ENCODE results near the gene KDM2B.

Gene KDM2B

DNA sequence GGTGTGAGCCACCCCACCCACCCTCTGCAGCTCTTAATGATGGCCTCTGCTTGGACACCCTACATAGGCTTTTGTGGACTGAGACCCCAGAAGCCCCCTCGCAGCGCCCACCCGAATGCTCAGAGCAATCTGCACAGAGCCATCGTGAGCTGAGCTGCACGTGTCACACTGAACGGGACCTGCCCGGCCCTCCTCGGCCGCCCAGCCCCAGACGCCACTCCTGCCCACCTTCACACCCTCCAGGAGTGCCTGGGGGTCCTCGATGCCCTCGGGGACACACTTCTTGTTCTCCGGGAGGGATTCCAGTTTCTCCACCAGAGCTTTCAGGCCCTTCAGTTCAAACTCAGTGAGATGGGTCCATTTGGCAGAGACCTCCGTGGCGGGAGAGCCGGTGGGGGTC lies 71.5 kb downstream of the KDM2B start:
- Histone ChIP-seq H3F3A (ENCODE audit: insufficient read depth, low read length) (no peaks in the 10 kb centered on the region), H3K79me2 (ENCODE audit: low read length) (no peaks in the 10 kb centered on the region), H4K20me1 (ENCODE audit: insufficient read depth, low read length) (no peaks in the 10 kb centered on the region), H3K9ac (ENCODE audit: low read length) (no peak overlapping the region), H3K4me1 (ENCODE audit: low read length) (no peaks in the 10 kb centered on the region), H3K4me3 (ENCODE audit: low read length) (no peak overlapping the region), H3K27ac (ENCODE audit: low read length) (no peak overlapping the region), H3K27me3 (replicated peaks; ENCODE audit: insufficient read depth, low read length) (no peaks in the 10 kb centered on the region), H2AFZ (ENCODE audit: low read length) (no peak overlapping the region), H3K9me2 (replicated peaks; ENCODE audit: insufficient read depth, low read length) (no peaks in the 10 kb centered on the region), H3K4me2 (ENCODE audit: low read depth, low read length) (no peak overlapping the region), H3K36me3 (replicated peaks; ENCODE audit: insufficient read depth, low read length) (no peaks in the 10 kb centered on the region), H3K9me3 (replicated peaks; ENCODE audit: insufficient read depth, low read length) (no peaks in the 10 kb centered on the region)
- TF ChIP-seq, protein P1, sequence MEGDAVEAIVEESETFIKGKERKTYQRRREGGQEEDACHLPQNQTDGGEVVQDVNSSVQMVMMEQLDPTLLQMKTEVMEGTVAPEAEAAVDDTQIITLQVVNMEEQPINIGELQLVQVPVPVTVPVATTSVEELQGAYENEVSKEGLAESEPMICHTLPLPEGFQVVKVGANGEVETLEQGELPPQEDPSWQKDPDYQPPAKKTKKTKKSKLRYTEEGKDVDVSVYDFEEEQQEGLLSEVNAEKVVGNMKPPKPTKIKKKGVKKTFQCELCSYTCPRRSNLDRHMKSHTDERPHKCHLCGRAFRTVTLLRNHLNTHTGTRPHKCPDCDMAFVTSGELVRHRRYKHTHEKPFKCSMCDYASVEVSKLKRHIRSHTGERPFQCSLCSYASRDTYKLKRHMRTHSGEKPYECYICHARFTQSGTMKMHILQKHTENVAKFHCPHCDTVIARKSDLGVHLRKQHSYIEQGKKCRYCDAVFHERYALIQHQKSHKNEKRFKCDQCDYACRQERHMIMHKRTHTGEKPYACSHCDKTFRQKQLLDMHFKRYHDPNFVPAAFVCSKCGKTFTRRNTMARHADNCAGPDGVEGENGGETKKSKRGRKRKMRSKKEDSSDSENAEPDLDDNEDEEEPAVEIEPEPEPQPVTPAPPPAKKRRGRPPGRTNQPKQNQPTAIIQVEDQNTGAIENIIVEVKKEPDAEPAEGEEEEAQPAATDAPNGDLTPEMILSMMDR (IDR thresholded peaks at IDR 0.05; ENCODE audit: low read length) = no peak
- no peak for TF ChIP-seq EZH2phosphoT487 (IDR thresholded peaks at IDR 0.05; ENCODE audit: low read length)
- no peak for TF ChIP-seq EZH2 (optimal IDR thresholded peaks at IDR 0.05; ENCODE audit: low read depth, low read length)
- DNase-seq = no peak

DNA sequence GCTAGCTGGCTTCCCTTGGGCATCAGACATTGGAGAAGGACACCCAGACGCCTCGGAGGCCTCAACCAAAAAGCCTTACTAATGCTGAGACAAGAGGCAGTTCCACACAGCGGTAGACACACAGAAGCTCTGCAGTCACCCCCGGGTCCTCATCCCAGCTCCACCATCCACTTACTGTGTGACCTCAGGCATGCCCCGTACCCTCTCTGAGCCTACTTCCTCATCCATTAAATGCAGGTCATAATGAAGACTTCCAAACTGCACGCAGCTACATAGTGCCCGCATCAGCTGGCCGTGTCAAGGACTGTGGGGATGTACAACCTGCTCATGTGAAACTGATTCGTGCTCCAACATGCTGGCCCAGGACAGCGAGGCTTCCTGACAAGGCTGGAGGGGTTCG lies 72.3 kb downstream of the KDM2B start:
- H3K9me2 ChIP-seq (replicated peaks; ENCODE audit: insufficient read depth, low read length) = no peaks in the 10 kb centered on the region
- no peak for DNase-seq
- H3K79me2 ChIP-seq (ENCODE audit: low read length) = no peaks in the 10 kb centered on the region
- H3K9ac ChIP-seq (ENCODE audit: low read length) = no peak overlapping the region
- no peaks in the 10 kb centered on the region for H3F3A ChIP-seq (ENCODE audit: insufficient read depth, low read length)
- no peaks in the 10 kb centered on the region for H3K27me3 ChIP-seq (replicated peaks; ENCODE audit: insufficient read depth, low read length)
- no peaks in the 10 kb centered on the region for H4K20me1 ChIP-seq (ENCODE audit: insufficient read depth, low read length)
- no peak overlapping the region for H2AFZ ChIP-seq (ENCODE audit: low read length)
- H3K36me3 ChIP-seq (replicated peaks; ENCODE audit: insufficient read depth, low read length) = no peaks in the 10 kb centered on the region
- no peaks in the 10 kb centered on the region for H3K9me3 ChIP-seq (replicated peaks; ENCODE audit: insufficient read depth, low read length)
- no peak overlapping the region for H3K27ac ChIP-seq (ENCODE audit: low read length)
- no peak overlapping the region for H3K4me2 ChIP-seq (ENCODE audit: low read depth, low read length)
- no peak for TF ChIP-seq EZH2phosphoT487 (IDR thresholded peaks at IDR 0.05; ENCODE audit: low read length)
- no peak for TF ChIP-seq EZH2 (optimal IDR thresholded peaks at IDR 0.05; ENCODE audit: low read depth, low read length)
- TF ChIP-seq, protein P1 (IDR thresholded peaks at IDR 0.05; ENCODE audit: low read length) = no peak
- H3K4me3 ChIP-seq (ENCODE audit: low read length) = no peak overlapping the region
- H3K4me1 ChIP-seq (ENCODE audit: low read length) = no peaks in the 10 kb centered on the region

DNA sequence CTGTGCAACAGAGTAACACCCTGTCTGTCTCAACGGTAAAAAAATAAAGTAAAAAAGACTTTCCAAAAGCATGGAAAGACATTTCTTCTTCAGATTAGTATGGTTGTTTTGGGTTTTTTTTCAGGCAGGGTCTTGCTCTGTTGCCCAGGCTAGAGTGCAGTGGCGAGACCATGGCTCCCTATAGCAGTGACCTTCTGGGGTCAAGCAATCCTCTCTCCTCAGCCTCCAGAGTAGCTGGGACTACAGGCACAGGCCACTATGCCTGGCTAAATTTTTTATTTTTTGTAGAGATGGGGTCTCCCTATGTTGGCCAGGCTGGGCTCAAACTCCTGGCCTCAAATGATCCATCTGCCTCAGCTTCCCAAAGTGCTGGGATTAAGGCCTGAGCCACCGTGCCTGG lies 72.8 kb downstream of the KDM2B start:
- H4K20me1 ChIP-seq (ENCODE audit: insufficient read depth, low read length) = no peaks in the 10 kb centered on the region
- H3K4me1 ChIP-seq (ENCODE audit: low read length) = no peaks in the 10 kb centered on the region
- no peak overlapping the region for H3K4me2 ChIP-seq (ENCODE audit: low read depth, low read length)
- H3K4me3 ChIP-seq (ENCODE audit: low read length) = no peak overlapping the region
- no peak overlapping the region for H2AFZ ChIP-seq (ENCODE audit: low read length)
- H3K27me3 ChIP-seq (replicated peaks; ENCODE audit: insufficient read depth, low read length) = no peaks in the 10 kb centered on the region
- no peaks in the 10 kb centered on the region for H3K36me3 ChIP-seq (replicated peaks; ENCODE audit: insufficient read depth, low read length)
- H3K9me3 ChIP-seq (replicated peaks; ENCODE audit: insufficient read depth, low read length) = no peaks in the 10 kb centered on the region
- H3F3A ChIP-seq (ENCODE audit: insufficient read depth, low read length) = no peaks in the 10 kb centered on the region
- H3K27ac ChIP-seq (ENCODE audit: low read length) = no peak overlapping the region
- H3K79me2 ChIP-seq (ENCODE audit: low read length) = no peaks in the 10 kb centered on the region
- H3K9me2 ChIP-seq (replicated peaks; ENCODE audit: insufficient read depth, low read length) = no peaks in the 10 kb centered on the region
- no peak for DNase-seq
- TF ChIP-seq EZH2 (optimal IDR thresholded peaks at IDR 0.05; ENCODE audit: low read depth, low read length) (no peak), EZH2phosphoT487 (IDR thresholded peaks at IDR 0.05; ENCODE audit: low read length) (no peak)
- TF ChIP-seq, protein P1 (IDR thresholded peaks at IDR 0.05; ENCODE audit: low read length) = no peak
- no peak overlapping the region for H3K9ac ChIP-seq (ENCODE audit: low read length)

Measured in MM.1S (cell line).